Ishikawa (cell line): ENCODE measurements around the gene FDPS.

ENCODE experiments used
- CREB1 ChIP-seq: IDR thresholded peaks from 2 replicates; pipeline ENCODE4 v1.6.1; 2012; ENCODE audit warnings: low read depth
- RAD21 ChIP-seq: IDR thresholded peaks from 2 replicates; pipeline ENCODE4 v1.6.1; 2012; ENCODE audit warnings: low read depth
- TCF12 ChIP-seq: IDR thresholded peaks from 2 replicates; pipeline ENCODE4 v1.6.1; 2012; ENCODE audit warnings: low read depth
- USF1 ChIP-seq: IDR thresholded peaks from 2 replicates; pipeline ENCODE4 v1.6.1; 2012

- TF ChIP-seq TCF12 (no peak), CREB1 (no peak), USF1 (no peak), RAD21 (no peak)
These were observed 16.9 kb downstream of the FDPS start for GRCh38 chr1:155325603-155325893.
